ENCODE measurements around the gene LDLRAD4. TPM values are rescaled to one million over a fixed set of nuclear protein-coding genes. Genes with fewer than 3 reads are reported as not detected.

The LDLRAD4 gene
- polyA plus RNA-seq, 4 donors, result 2.7 to 17.6 (median 7.0) TPM

GRCh38 chr18:13399511-13399910 lies 181.0 kb downstream of the LDLRAD4 start:
- no peak for FAIRE-seq
- 79 to 84% (median 80%) methylated on average over 8 of the region's 8 CpGs for WGBS, 3 donors
- DNase-seq, result no peak
- H3K27ac ChIP-seq (ENCODE audit: low read depth in 1 of 3, low read length in 2 of 3), result no peak overlapping the region
- no peaks in the 10 kb centered on the region for H3K4me1 ChIP-seq (ENCODE audit: control insufficient read depth in 3 of 3, insufficient read depth in 2 of 3, low read depth in 1 of 3, low read length in 2 of 3)
- no peaks in the 10 kb centered on the region for H3K9me3 ChIP-seq (ENCODE audit: control insufficient read depth in 2 of 2, insufficient read depth in 1 of 2, low read depth in 1 of 2, low read length in 1 of 2)
- H3K27me3 ChIP-seq (ENCODE audit: control insufficient read depth in 3 of 3, insufficient read depth in 3 of 3, low read length in 3 of 3), result no peaks in the 10 kb centered on the region
- H3K4me3 ChIP-seq (ENCODE audit: low read depth in 1 of 3, low read length in 3 of 3), result no peak overlapping the region
- peaks cover 0 to 3% (median 0%) of the 10 kb centered on the region in 3 donors for H3K36me3 ChIP-seq (ENCODE audit: control insufficient read depth in 3 of 3, insufficient read depth in 2 of 3, low read depth in 1 of 3, low read length in 3 of 3)

- H3K4me3 ChIP-seq (ENCODE audit: low read depth in 1 of 3, low read length in 3 of 3), result no peak overlapping the region
- DNase-seq (no peak), FAIRE-seq (no peak)
- H3K27ac ChIP-seq (ENCODE audit: low read depth in 1 of 3, low read length in 2 of 3), result no peak overlapping the region
- H3K4me1 ChIP-seq (ENCODE audit: control insufficient read depth in 3 of 3, insufficient read depth in 2 of 3, low read depth in 1 of 3, low read length in 2 of 3), result no peaks in the 10 kb centered on the region
- no peaks in the 10 kb centered on the region for H3K9me3 ChIP-seq (ENCODE audit: control insufficient read depth in 2 of 2, insufficient read depth in 1 of 2, low read depth in 1 of 2, low read length in 1 of 2)
- no peaks in the 10 kb centered on the region for H3K27me3 ChIP-seq (ENCODE audit: control insufficient read depth in 3 of 3, insufficient read depth in 3 of 3, low read length in 3 of 3)
- peaks cover 0 to 3% (median 0%) of the 10 kb centered on the region in 3 donors for H3K36me3 ChIP-seq (ENCODE audit: control insufficient read depth in 3 of 3, insufficient read depth in 2 of 3, low read depth in 1 of 3, low read length in 3 of 3)
- 93 to 95% (median 94%) methylated on average over 11 of the region's 11 CpGs for WGBS, 3 donors
Observed at GRCh38 chr18:13400636-13401315, 182.2 kb downstream of the LDLRAD4 start.

- Histone ChIP-seq H3K27me3 (ENCODE audit: control insufficient read depth in 3 of 3, insufficient read depth in 3 of 3, low read length in 3 of 3) (no peaks in the 10 kb centered on the region), H3K4me3 (ENCODE audit: low read depth in 1 of 3, low read length in 3 of 3) (no peak overlapping the region), H3K27ac (ENCODE audit: low read depth in 1 of 3, low read length in 2 of 3) (no peak overlapping the region), H3K36me3 (ENCODE audit: control insufficient read depth in 3 of 3, insufficient read depth in 2 of 3, low read depth in 1 of 3, low read length in 3 of 3) (peaks cover 0 to 2% (median 0%) of the 10 kb centered on the region in 3 donors), H3K9me3 (ENCODE audit: control insufficient read depth in 2 of 2, insufficient read depth in 1 of 2, low read depth in 1 of 2, low read length in 1 of 2) (no peaks in the 10 kb centered on the region), H3K4me1 (ENCODE audit: control insufficient read depth in 3 of 3, insufficient read depth in 2 of 3, low read depth in 1 of 3, low read length in 2 of 3) (no peaks in the 10 kb centered on the region)
- 75 to 84% (median 83%) methylated on average over 8 of the region's 8 CpGs for WGBS, 3 donors
- no peak for DNase-seq
- FAIRE-seq, result no peak
Observed at GRCh38 chr18:13401404-13401803, 182.8 kb downstream of the LDLRAD4 start.

- H3K4me1 ChIP-seq (ENCODE audit: control insufficient read depth in 3 of 3, insufficient read depth in 2 of 3, low read depth in 1 of 3, low read length in 2 of 3), result no peaks in the 10 kb centered on the region
- no peaks in the 10 kb centered on the region for H3K27me3 ChIP-seq (ENCODE audit: control insufficient read depth in 3 of 3, insufficient read depth in 3 of 3, low read length in 3 of 3)
- WGBS, 3 donors, result 93 to 95% (median 93%) methylated on average over 10 of the region's 10 CpGs
- H3K9me3 ChIP-seq (ENCODE audit: control insufficient read depth in 2 of 2, insufficient read depth in 1 of 2, low read depth in 1 of 2, low read length in 1 of 2), result no peaks in the 10 kb centered on the region
- no peaks in the 10 kb centered on the region for H3K36me3 ChIP-seq (ENCODE audit: control insufficient read depth in 3 of 3, insufficient read depth in 2 of 3, low read depth in 1 of 3, low read length in 3 of 3)
- H3K27ac ChIP-seq (ENCODE audit: low read depth in 1 of 3, low read length in 2 of 3), result no peak overlapping the region
- DNase-seq (no peak), FAIRE-seq (no peak)
- H3K4me3 ChIP-seq (ENCODE audit: low read depth in 1 of 3, low read length in 3 of 3), result no peak overlapping the region
Observed at GRCh38 chr18:13401826-13402225, 183.3 kb downstream of the LDLRAD4 start.

GRCh38 chr18:13403786-13404549 lies 185.4 kb downstream of the LDLRAD4 start:
- Histone ChIP-seq H3K27me3 (ENCODE audit: control insufficient read depth in 3 of 3, insufficient read depth in 3 of 3, low read length in 3 of 3) (no peaks in the 10 kb centered on the region), H3K4me3 (ENCODE audit: low read depth in 1 of 3, low read length in 3 of 3) (no peak overlapping the region), H3K9me3 (ENCODE audit: control insufficient read depth in 2 of 2, insufficient read depth in 1 of 2, low read depth in 1 of 2, low read length in 1 of 2) (no peaks in the 10 kb centered on the region), H3K4me1 (ENCODE audit: control insufficient read depth in 3 of 3, insufficient read depth in 2 of 3, low read depth in 1 of 3, low read length in 2 of 3) (peaks cover 0 to 3% (median 0%) of the 10 kb centered on the region in 3 donors), H3K36me3 (ENCODE audit: control insufficient read depth in 3 of 3, insufficient read depth in 2 of 3, low read depth in 1 of 3, low read length in 3 of 3) (no peaks in the 10 kb centered on the region), H3K27ac (ENCODE audit: low read depth in 1 of 3, low read length in 2 of 3) (no peak overlapping the region)
- DNase-seq (no peak), FAIRE-seq (no peak)
- whole genome bisulfite sequencing, 3 donors, result 93 to 95% (median 94%) methylated on average over 31 of the region's 31 CpGs

- FAIRE-seq (no peak), DNase-seq (peak in 1 of 2 donors; percentile 48)
- H3K27ac ChIP-seq (ENCODE audit: low read depth in 1 of 3, low read length in 2 of 3), result no peak overlapping the region
- no peaks in the 10 kb centered on the region for H3K36me3 ChIP-seq (ENCODE audit: control insufficient read depth in 3 of 3, insufficient read depth in 2 of 3, low read depth in 1 of 3, low read length in 3 of 3)
- no peak overlapping the region for H3K4me3 ChIP-seq (ENCODE audit: low read depth in 1 of 3, low read length in 3 of 3)
- H3K9me3 ChIP-seq (ENCODE audit: control insufficient read depth in 2 of 2, insufficient read depth in 1 of 2, low read depth in 1 of 2, low read length in 1 of 2), result no peaks in the 10 kb centered on the region
- H3K4me1 ChIP-seq (ENCODE audit: control insufficient read depth in 3 of 3, insufficient read depth in 2 of 3, low read depth in 1 of 3, low read length in 2 of 3), result peaks cover 0 to 5% (median 0%) of the 10 kb centered on the region in 3 donors
- no peaks in the 10 kb centered on the region for H3K27me3 ChIP-seq (ENCODE audit: control insufficient read depth in 3 of 3, insufficient read depth in 3 of 3, low read length in 3 of 3)
- 81 to 92% (median 85%) methylated on average over 17 of the region's 17 CpGs for WGBS, 3 donors
Observed at GRCh38 chr18:13405305-13406038, 186.9 kb downstream of the LDLRAD4 start.

- Histone ChIP-seq H3K36me3 (ENCODE audit: control insufficient read depth in 3 of 3, insufficient read depth in 2 of 3, low read depth in 1 of 3, low read length in 3 of 3) (no peaks in the 10 kb centered on the region), H3K27ac (ENCODE audit: low read depth in 1 of 3, low read length in 2 of 3) (no peak overlapping the region), H3K27me3 (ENCODE audit: control insufficient read depth in 3 of 3, insufficient read depth in 3 of 3, low read length in 3 of 3) (no peaks in the 10 kb centered on the region), H3K9me3 (ENCODE audit: control insufficient read depth in 2 of 2, insufficient read depth in 1 of 2, low read depth in 1 of 2, low read length in 1 of 2) (no peaks in the 10 kb centered on the region), H3K4me3 (ENCODE audit: low read depth in 1 of 3, low read length in 3 of 3) (no peak overlapping the region), H3K4me1 (ENCODE audit: control insufficient read depth in 3 of 3, insufficient read depth in 2 of 3, low read depth in 1 of 3, low read length in 2 of 3) (peaks cover 0 to 7% (median 3%) of the 10 kb centered on the region in 3 donors)
- 82 to 84% (median 82%) methylated on average over 9 of the region's 9 CpGs for WGBS, 3 donors
- FAIRE-seq, result no peak
- no peak for DNase-seq
Observed at GRCh38 chr18:13406049-13406615, 187.6 kb downstream of the LDLRAD4 start.

GRCh38 chr18:13406736-13407135 lies 188.2 kb downstream of the LDLRAD4 start:
- H3K36me3 ChIP-seq (ENCODE audit: control insufficient read depth in 3 of 3, insufficient read depth in 2 of 3, low read depth in 1 of 3, low read length in 3 of 3), result no peaks in the 10 kb centered on the region
- FAIRE-seq (no peak), DNase-seq (peak; percentile 72 to 93)
- no peak overlapping the region for H3K4me3 ChIP-seq (ENCODE audit: low read depth in 1 of 3, low read length in 3 of 3)
- H3K9me3 ChIP-seq (ENCODE audit: control insufficient read depth in 2 of 2, insufficient read depth in 1 of 2, low read depth in 1 of 2, low read length in 1 of 2), result no peaks in the 10 kb centered on the region
- no peaks in the 10 kb centered on the region for H3K27me3 ChIP-seq (ENCODE audit: control insufficient read depth in 3 of 3, insufficient read depth in 3 of 3, low read length in 3 of 3)
- H3K4me1 ChIP-seq (ENCODE audit: control insufficient read depth in 3 of 3, insufficient read depth in 2 of 3, low read depth in 1 of 3, low read length in 2 of 3), result peaks cover 0 to 7% (median 3%) of the 10 kb centered on the region in 3 donors
- no peak overlapping the region for H3K27ac ChIP-seq (ENCODE audit: low read depth in 1 of 3, low read length in 2 of 3)
- 16 to 62% (median 42%) methylated on average over 11 of the region's 11 CpGs for WGBS, 3 donors

Data from small intestine (tissue), 7 donors.